HepG2 (cell line): ENCODE data around the gene PTPMT1. TPM values are rescaled to one million over a fixed set of nuclear protein-coding genes. Genes with fewer than 3 reads are reported as not detected.

Experiments used
- ARHGAP35 ChIP-seq: sonication (generic); formaldehyde crosslinking; IDR thresholded peaks from 2 replicates; pipeline ENCODE4 v1.9.0; 2022; ENCODE audit warnings: mild to moderate bottlenecking, inconsistent platforms, moderate library complexity, missing genetic modification reagents, borderline replicate concordance
- ELF3 ChIP-seq: IDR thresholded peaks from 2 replicates; pipeline ENCODE4 v1.6.1; 2016; ENCODE audit warnings: missing genetic modification reagents, missing compliant biosample characterization
- ERF ChIP-seq: IDR thresholded peaks from 2 replicates; pipeline ENCODE4 v1.6.1; 2018; ENCODE audit warnings: missing biosample characterization, missing genetic modification reagents
- HIVEP1 ChIP-seq: sonication (generic); formaldehyde crosslinking; IDR thresholded peaks from 2 replicates; pipeline ENCODE4 v1.4.0; 2020; ENCODE audit warnings: mild to moderate bottlenecking, missing genetic modification reagents
- HNRNPL ChIP-seq: fragments of 200-400 bp; formaldehyde crosslinking; IDR thresholded peaks from 2 replicates; pipeline ENCODE4 v1.6.1; 2017; ENCODE audit warnings: mild to moderate bottlenecking, low read depth, low read length
- KLF13 ChIP-seq: sonication (generic); formaldehyde crosslinking; IDR thresholded peaks from 2 replicates; pipeline ENCODE4 v1.4.0; 2020; ENCODE audit warnings: mild to moderate bottlenecking, missing genetic modification reagents
- RFXAP ChIP-seq: sonication (generic); formaldehyde crosslinking; IDR thresholded peaks from 2 replicates; pipeline ENCODE4 v1.4.0; 2020; ENCODE audit warnings: missing genetic modification reagents, borderline replicate concordance
- SIX4 ChIP-seq: sonication (generic); formaldehyde crosslinking; IDR thresholded peaks from 2 replicates; pipeline ENCODE4 v1.4.0; 2020; ENCODE audit warnings: missing genetic modification reagents
- STAG1 ChIP-seq: sonication (generic); formaldehyde crosslinking; IDR thresholded peaks from 2 replicates; pipeline ENCODE4 v1.4.0; 2020; ENCODE audit warnings: missing genetic modification reagents
- TAF1 ChIP-seq: sonication (generic); formaldehyde crosslinking; IDR thresholded peaks from 2 replicates; pipeline ENCODE4 v1.4.0; 2020; ENCODE audit warnings: missing genetic modification reagents
- TFDP1 ChIP-seq: IDR thresholded peaks from 2 replicates; pipeline ENCODE4 v1.6.1; 2016; ENCODE audit warnings: missing compliant biosample characterization, missing genetic modification reagents, borderline replicate concordance
- TGIF2 ChIP-seq: IDR thresholded peaks from 2 replicates; pipeline ENCODE4 v1.6.1; 2016; ENCODE audit warnings: control low read depth, missing compliant biosample characterization
- THAP11 ChIP-seq: IDR thresholded peaks from 2 replicates; pipeline ENCODE4 v1.6.1; 2016; ENCODE audit warnings: missing biosample characterization, missing genetic modification reagents
- ZBTB20 ChIP-seq: sonication (generic); formaldehyde crosslinking; IDR thresholded peaks from 2 replicates; pipeline ENCODE4 v1.8.1; 2023; ENCODE audit warnings: missing genetic modification reagents, low read depth, mild to moderate bottlenecking, borderline replicate concordance
- ZBTB44 ChIP-seq: sonication (generic); formaldehyde crosslinking; IDR thresholded peaks from 2 replicates; pipeline ENCODE4 v1.4.0; 2020; ENCODE audit warnings: missing genetic modification reagents
- ZNF530 ChIP-seq: sonication (generic); formaldehyde crosslinking; IDR thresholded peaks from 2 replicates; pipeline ENCODE4 v1.5.0; 2020; ENCODE audit warnings: low read depth, mild to moderate bottlenecking, missing genetic modification reagents
- ZNF580 ChIP-seq: IDR thresholded peaks from 2 replicates; pipeline ENCODE4 v1.6.1; 2016; ENCODE audit warnings: low read depth, borderline replicate concordance
- ZNF589 ChIP-seq: sonication (generic); formaldehyde crosslinking; conservative IDR thresholded peaks from 2 replicates; pipeline ENCODE4 v1.8.0; 2022; ENCODE audit warnings: mild to moderate bottlenecking, moderate library complexity, missing genetic modification reagents
- ZNF780A ChIP-seq: sonication (generic); formaldehyde crosslinking; IDR thresholded peaks from 2 replicates; pipeline ENCODE4 v1.8.0; 2022; ENCODE audit warnings: mild to moderate bottlenecking, missing genetic modification reagents, moderate library complexity
- polyA plus RNA-seq, 8 experiments: library from polyadenylated mRNA; depleted of rRNA in 3 of 8; stranded (reverse) in 7 of 8; unstranded in 1 of 8; fragments of >200 nt; fragmentation: Illumina TruSeq in 4 of 8; extraction: Trizol in 4 of 8; gene quantifications; 2 replicates each; pipeline versions ENCODE4 v1.2.1 to v1.2.3, GENCODE V29; 2011 to 2016; ENCODE audit warnings: low read depth in 4 of 8, missing spikeins in 1 of 8, mixed read lengths in 1 of 8; ENCODE audit not compliant: insufficient read depth in 1 of 8
- total RNA-seq, 5 experiments: library from RNA; depleted of rRNA; stranded (reverse); fragments of >200 nt; fragmentation: Illumina TruSeq; extraction: Trizol; gene quantifications; 2 replicates each; pipeline ENCODE4 v1.2.3, GENCODE V29; 2016; ENCODE audit warnings: low read depth in 1 of 5
- TF ChIP-seq, protein P1 (sequence below): IDR thresholded peaks from 2 replicates; pipeline ENCODE4 v1.4.0; 2020; ENCODE audit warnings: mild to moderate bottlenecking, missing genetic modification reagents
- TF ChIP-seq, protein P2 (sequence below): sonication (generic); formaldehyde crosslinking; IDR thresholded peaks from 2 replicates; pipeline ENCODE4 v1.4.0; 2020; ENCODE audit warnings: mild to moderate bottlenecking, missing genetic modification reagents

The PTPMT1 gene
- total and polyA plus RNA-seq, 2 of the 13 experiments (the other 11 are each of a cell fraction or from before 2014, with no cell fraction given) = 55.6 to 129 TPM

GRCh38 chr11:47552566-47553405 is 12.6 kb upstream of the PTPMT1 start, which contains the start of gene CELF1 (continued):
- no peak for TF ChIP-seq ZNF530
- TF ChIP-seq TGIF2 (CRISPR knock-in tag) = no peak
- TF ChIP-seq ZNF589 (CRISPR knock-in tag) = 0 out of 2 replicates have a peak, but pooled peaks have one; percentile 73
- peak; percentile 75; the same call in 1 of the 2 replicates for TF ChIP-seq TAF1 (CRISPR knock-in tag)
- TF ChIP-seq ELF3 = peak; percentile 54; the same call in 1 of the 2 replicates
- TF ChIP-seq HIVEP1 (CRISPR knock-in tag) = peak; percentile 77
- no peak for TF ChIP-seq HNRNPL
- TF ChIP-seq THAP11 (CRISPR knock-in tag) = peak; percentile 88
- peak; percentile 55 for TF ChIP-seq ZNF580 (CRISPR knock-in tag)
- TF ChIP-seq, protein P1, sequence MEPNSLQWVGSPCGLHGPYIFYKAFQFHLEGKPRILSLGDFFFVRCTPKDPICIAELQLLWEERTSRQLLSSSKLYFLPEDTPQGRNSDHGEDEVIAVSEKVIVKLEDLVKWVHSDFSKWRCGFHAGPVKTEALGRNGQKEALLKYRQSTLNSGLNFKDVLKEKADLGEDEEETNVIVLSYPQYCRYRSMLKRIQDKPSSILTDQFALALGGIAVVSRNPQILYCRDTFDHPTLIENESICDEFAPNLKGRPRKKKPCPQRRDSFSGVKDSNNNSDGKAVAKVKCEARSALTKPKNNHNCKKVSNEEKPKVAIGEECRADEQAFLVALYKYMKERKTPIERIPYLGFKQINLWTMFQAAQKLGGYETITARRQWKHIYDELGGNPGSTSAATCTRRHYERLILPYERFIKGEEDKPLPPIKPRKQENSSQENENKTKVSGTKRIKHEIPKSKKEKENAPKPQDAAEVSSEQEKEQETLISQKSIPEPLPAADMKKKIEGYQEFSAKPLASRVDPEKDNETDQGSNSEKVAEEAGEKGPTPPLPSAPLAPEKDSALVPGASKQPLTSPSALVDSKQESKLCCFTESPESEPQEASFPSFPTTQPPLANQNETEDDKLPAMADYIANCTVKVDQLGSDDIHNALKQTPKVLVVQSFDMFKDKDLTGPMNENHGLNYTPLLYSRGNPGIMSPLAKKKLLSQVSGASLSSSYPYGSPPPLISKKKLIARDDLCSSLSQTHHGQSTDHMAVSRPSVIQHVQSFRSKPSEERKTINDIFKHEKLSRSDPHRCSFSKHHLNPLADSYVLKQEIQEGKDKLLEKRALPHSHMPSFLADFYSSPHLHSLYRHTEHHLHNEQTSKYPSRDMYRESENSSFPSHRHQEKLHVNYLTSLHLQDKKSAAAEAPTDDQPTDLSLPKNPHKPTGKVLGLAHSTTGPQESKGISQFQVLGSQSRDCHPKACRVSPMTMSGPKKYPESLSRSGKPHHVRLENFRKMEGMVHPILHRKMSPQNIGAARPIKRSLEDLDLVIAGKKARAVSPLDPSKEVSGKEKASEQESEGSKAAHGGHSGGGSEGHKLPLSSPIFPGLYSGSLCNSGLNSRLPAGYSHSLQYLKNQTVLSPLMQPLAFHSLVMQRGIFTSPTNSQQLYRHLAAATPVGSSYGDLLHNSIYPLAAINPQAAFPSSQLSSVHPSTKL = peak; percentile 13; the same call in 1 of the 2 replicates
- no peak for TF ChIP-seq ARHGAP35 (CRISPR knock-in tag)
- peak; percentile 54; the same call in 1 of the 2 replicates for TF ChIP-seq RFXAP (CRISPR knock-in tag)
- peak; percentile 49; the same call in 1 of the 2 replicates for TF ChIP-seq TFDP1
- TF ChIP-seq ZBTB20 (CRISPR knock-in tag) = peak; percentile 40; the same call in 1 of the 2 replicates
- TF ChIP-seq STAG1 (CRISPR knock-in tag) = peak; percentile 49
- TF ChIP-seq ZBTB44 (CRISPR knock-in tag) = no peak; the same call in 1 of the 2 replicates
- peak; percentile 42; the same call in 1 of the 2 replicates for TF ChIP-seq ERF
- TF ChIP-seq ZNF780A (CRISPR knock-in tag) = peak; percentile 16; the same call in 1 of the 2 replicates
- 0 out of 2 replicates have a peak, but pooled peaks have one; percentile 59 for TF ChIP-seq KLF13 (CRISPR knock-in tag)
- TF ChIP-seq SIX4 (CRISPR knock-in tag) = no peak
- TF ChIP-seq, protein P2, sequence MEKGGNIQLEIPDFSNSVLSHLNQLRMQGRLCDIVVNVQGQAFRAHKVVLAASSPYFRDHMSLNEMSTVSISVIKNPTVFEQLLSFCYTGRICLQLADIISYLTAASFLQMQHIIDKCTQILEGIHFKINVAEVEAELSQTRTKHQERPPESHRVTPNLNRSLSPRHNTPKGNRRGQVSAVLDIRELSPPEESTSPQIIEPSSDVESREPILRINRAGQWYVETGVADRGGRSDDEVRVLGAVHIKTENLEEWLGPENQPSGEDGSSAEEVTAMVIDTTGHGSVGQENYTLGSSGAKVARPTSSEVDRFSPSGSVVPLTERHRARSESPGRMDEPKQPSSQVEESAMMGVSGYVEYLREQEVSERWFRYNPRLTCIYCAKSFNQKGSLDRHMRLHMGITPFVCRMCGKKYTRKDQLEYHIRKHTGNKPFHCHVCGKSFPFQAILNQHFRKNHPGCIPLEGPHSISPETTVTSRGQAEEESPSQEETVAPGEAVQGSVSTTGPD = peak; percentile 27; the same call in 1 of the 2 replicates
